Heart right ventricle (tissue), 16 donors: ENCODE measurements around the gene DIO3. TPM values are rescaled to one million over a fixed set of nuclear protein-coding genes. Genes with fewer than 3 reads are reported as not detected.

ENCODE experiments used
- ATAC-seq, 8 donors: fragments of 200-7000 bp; cut with Tn5 transposase; one replicate each; pipeline ENCODE4 v1.9.1; 2020; ENCODE audit warnings: mild to moderate bottlenecking in 8 of 8, moderate library complexity in 8 of 8, moderate number of reproducible peaks in 1 of 8
- DNase-seq, 2 donors: peaks; one replicate each; pipeline ENCODE4 v3.0.0-alpha.2; 2020
- H3K27ac ChIP-seq, 10 donors: fragments of 200-600 bp; sonication (generic) in 2 of 10; one replicate each; pipeline versions ENCODE4 v1.5.0 to v1.8.0; 2020 to 2022; ENCODE audit warnings: mild to moderate bottlenecking in 3 of 10
- H3K27me3 ChIP-seq, 7 donors: fragments of 200-600 bp; one replicate each; pipeline ENCODE4 v1.8.0; 2021 to 2022; ENCODE audit warnings: mild to moderate bottlenecking in 2 of 7
- H3K36me3 ChIP-seq, 9 donors: fragments of 200-600 bp; sonication (generic) in 1 of 9; one replicate each; pipeline versions ENCODE4 v1.5.0 to v1.8.0; 2020 to 2022; ENCODE audit warnings: mild to moderate bottlenecking in 2 of 9
- H3K4me1 ChIP-seq, 9 donors: fragments of 200-600 bp; sonication (generic) in 1 of 9; one replicate each; pipeline versions ENCODE4 v1.5.0 to v1.8.0; 2020 to 2022; ENCODE audit warnings: mild to moderate bottlenecking in 4 of 9
- H3K4me3 ChIP-seq, 10 donors: fragments of 200-600 bp; sonication (generic) in 2 of 10; one replicate each; pipeline versions ENCODE4 v1.5.0 to v1.8.0; 2020 to 2022; ENCODE audit warnings: mild to moderate bottlenecking in 7 of 10, moderate library complexity in 2 of 10
- H3K9me3 ChIP-seq, 11 donors: fragments of 200-600 bp in 10 of 11; sonication (generic) in 2 of 11; one replicate each; pipeline versions ENCODE4 v1.5.0 to v1.8.0; 2013 to 2022; ENCODE audit warnings: mild to moderate bottlenecking in 2 of 11, control low read depth in 1 of 11, moderate library complexity in 1 of 11
- WGBS, 2 donors: extraction: QIAGEN DNeasy Blood & Tissue Kit; methylation state at CpG; one replicate each; pipeline ENCODE4 v1.1.7; 2013; ENCODE audit warnings: inconsistent platforms in 1 of 2; 5-methylcytosine and 5-hydroxymethylcytosine counted together
- intact Hi-C, 10 donors: fragments of 100-400 bp; cut with DNase I; formaldehyde crosslinking; loops; one replicate each; pipeline versions ENCODE4 v1.11.1 to v1.14.2; 2022
- polyA plus RNA-seq, 2 donors: library from polyadenylated mRNA; stranded (reverse); fragments of 200-250 nt; gene quantifications; one replicate each; pipeline ENCODE4 v1.2.3, GENCODE V29; 2013
- total RNA-seq, 10 donors: library from RNA; stranded (reverse); fragmentation: NEBNext Ultra II Directional in 3 of 10; extraction: Animal tissue kit (Norgen Biotek cat#: 25700) in 3 of 10; gene quantifications; one replicate each; pipeline versions ENCODE4 v1.2.1 to v1.2.4, GENCODE V29; 2021 to 2023
- TF ChIP-seq, protein P1 (sequence below), 9 donors: fragments of 200-600 bp; sonication (generic) in 2 of 9; IDR thresholded peaks; one replicate each; pipeline versions ENCODE4 v1.5.0 to v1.8.0; 2021 to 2022; ENCODE audit warnings: antibody characterized with exemption in 9 of 9, mild to moderate bottlenecking in 5 of 9, moderate library complexity in 1 of 9
- donor health status: Arrhythmogenic right ventricular cardiomyopathy.
- donor health status: ischemic (EF 13 %, LVEDD 7.1; RV severe dilation, severe dysfunction).
- donor health status: healthy with polysubstance abuse.
- donor health status: DM: no; HTN: yes; CAD: no.
- donor health status: DM: no; HTN: no; CAD: no.
- donor health status: ischemic (EF 25% LVEDD 6.9; RV normal size, moderate dysfunction).
- donor health status: ischemic (EF 25% LVEDD 5.7; RV mildly dilated, moderate dysfunction).
- donor health status: healthy.
- donor health status: DM: yes; HTN: yes; CAD: no.
- donor health status: Ischemic cardiomyopathy.
- donor health status: ischemic (EF 35%, LVEDD 5.7; RV mildly dilated, moderate dysfunction).
- donor health status: nonischemic (EF 11% LVEDD 7.7; RV severe dilation, severe dysfunction).
- donor health status: DM: yes; HTN: yes; CAD: no.
- donor health status: PGD.
- donor health status: ischemic (EF 29% LVEDD 5.4; RV normal size, mild dysfunction).
- donor health status: nonischemic (EF 23%, LVEDD 6.1; RV moderate dilation, normal function).

Gene DIO3
- total and polyA plus RNA-seq, 12 donors: 0.15 to 0.33 (median 0.24) TPM; not detected in 8

DNA sequence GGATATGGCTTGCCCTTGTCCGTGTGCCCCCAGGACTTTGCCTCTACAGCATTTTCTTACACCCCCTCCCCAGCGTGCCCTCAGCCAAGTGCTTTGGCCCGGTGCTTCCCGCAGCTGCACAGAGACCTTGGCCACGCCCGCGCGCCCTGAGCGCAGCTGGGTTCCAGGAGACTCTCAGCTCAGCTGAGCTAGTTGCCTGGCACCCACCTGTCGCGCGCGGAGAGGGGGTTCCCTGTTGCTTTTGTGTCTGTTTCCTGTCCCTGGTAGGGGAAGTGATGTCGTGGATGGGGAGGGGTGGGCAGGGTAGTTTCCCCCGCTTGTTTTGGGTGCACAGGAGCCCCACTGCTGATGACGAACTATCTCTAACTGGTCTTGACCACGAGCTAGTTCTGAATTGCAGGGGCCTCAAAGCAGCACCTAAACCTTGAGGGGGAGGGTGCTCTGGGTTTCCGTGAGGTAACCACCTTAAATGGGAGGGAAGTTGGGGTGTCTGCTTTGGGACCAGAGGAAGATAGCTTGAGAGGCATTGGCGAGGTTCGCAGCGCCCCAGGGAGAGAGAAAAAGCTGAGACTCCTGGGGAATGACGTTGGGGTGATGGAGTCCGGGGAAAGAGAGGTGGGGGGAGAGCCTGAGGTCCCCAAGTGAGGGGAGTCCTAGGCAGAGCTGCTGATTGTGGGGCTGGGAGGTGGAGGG lies 1.5 kb downstream of the DIO3 start:
- peaks cover 0 to 13% (median 9%) of the 10 kb centered on the region in 11 donors for H3K9me3 ChIP-seq
- ATAC-seq (no peak), DNase-seq (no peak)
- peaks cover 41 to 94% (median 89%) of the 10 kb centered on the region in 7 donors for H3K27me3 ChIP-seq
- peaks cover 0 to 24% (median 9%) of the 10 kb centered on the region in 9 donors for H3K4me1 ChIP-seq
- intact Hi-C loops: no loop called here
- TF ChIP-seq, protein P1, sequence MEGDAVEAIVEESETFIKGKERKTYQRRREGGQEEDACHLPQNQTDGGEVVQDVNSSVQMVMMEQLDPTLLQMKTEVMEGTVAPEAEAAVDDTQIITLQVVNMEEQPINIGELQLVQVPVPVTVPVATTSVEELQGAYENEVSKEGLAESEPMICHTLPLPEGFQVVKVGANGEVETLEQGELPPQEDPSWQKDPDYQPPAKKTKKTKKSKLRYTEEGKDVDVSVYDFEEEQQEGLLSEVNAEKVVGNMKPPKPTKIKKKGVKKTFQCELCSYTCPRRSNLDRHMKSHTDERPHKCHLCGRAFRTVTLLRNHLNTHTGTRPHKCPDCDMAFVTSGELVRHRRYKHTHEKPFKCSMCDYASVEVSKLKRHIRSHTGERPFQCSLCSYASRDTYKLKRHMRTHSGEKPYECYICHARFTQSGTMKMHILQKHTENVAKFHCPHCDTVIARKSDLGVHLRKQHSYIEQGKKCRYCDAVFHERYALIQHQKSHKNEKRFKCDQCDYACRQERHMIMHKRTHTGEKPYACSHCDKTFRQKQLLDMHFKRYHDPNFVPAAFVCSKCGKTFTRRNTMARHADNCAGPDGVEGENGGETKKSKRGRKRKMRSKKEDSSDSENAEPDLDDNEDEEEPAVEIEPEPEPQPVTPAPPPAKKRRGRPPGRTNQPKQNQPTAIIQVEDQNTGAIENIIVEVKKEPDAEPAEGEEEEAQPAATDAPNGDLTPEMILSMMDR (IDR thresholded peaks at IDR 0.05): no peak
- no peaks in the 10 kb centered on the region for H3K36me3 ChIP-seq
- H3K4me3 ChIP-seq: no peak overlapping the region
- H3K27ac ChIP-seq: no peak overlapping the region
- 8 to 9% methylated on average over 23 of the region's 23 CpGs for WGBS, 2 donors

DNA sequence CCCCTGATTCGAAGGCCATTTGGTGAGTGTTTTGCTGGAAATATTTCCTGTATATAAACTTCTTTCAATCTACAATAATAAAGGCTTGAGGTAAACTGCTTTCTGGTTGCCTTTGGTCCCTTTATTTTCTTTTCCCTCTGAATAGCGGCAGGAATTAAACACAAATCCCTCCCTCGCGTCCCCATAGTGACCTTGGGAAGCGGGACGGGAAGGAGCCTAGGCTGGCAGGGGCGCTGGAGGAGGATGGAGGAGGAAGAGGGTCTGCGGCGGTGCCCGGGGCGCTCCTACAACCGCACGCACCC lies 2.0 kb downstream of the DIO3 start:
- DNase-seq (no peak), ATAC-seq (no peak)
- peaks cover 0 to 13% (median 9%) of the 10 kb centered on the region in 11 donors for H3K9me3 ChIP-seq
- H3K4me3 ChIP-seq: no peak overlapping the region
- intact Hi-C loops: no loop called here
- WGBS, 2 donors: 2 to 3% methylated on average over 11 to 13 of the region's 13 CpGs
- TF ChIP-seq, protein P1 (IDR thresholded peaks at IDR 0.05): no peak
- no peaks in the 10 kb centered on the region for H3K36me3 ChIP-seq
- peaks cover 41 to 90% (median 85%) of the 10 kb centered on the region in 7 donors for H3K27me3 ChIP-seq
- H3K4me1 ChIP-seq: peaks cover 0 to 24% (median 9%) of the 10 kb centered on the region in 9 donors
- H3K27ac ChIP-seq: no peak overlapping the region

DNA sequence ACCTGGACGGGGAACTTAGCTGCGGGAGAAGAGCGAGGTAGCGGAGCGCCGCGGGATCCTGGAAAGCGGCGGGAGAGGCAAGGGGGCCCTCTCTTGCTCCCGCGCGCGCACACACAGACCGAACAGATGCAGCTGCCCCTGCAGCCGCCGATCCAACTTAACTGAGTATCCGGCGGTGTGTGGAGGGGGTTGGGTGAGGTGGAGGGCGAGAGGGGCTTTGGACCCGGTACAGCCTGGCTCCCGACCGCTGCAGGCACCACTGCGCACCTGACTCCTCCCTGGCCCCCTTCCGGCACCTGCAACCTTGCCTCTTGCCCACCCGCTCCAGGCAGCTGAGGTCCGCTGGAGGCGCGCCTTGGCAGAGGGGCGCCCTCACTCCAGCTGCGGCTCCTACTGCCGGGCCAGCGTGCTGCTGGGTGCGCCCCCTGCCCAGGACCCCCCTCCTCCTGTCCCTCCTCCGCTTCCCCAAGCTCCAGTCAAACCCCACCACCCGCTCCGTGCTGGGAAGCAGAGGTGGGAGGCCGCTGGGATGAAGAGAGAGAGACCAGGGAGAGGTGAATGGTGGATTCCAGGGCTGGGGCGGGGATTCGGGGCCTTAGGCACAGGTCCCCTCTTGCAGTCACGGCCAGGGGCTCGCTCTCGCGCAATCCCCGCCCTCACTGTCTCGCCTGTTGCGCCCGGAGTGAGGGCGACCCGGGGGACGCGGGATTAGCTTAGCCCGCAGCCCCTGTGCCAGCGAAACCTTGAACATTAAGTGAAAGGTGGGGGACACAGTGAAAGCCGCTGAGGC lies 2.6 kb downstream of the DIO3 start:
- H3K27ac ChIP-seq: no peak overlapping the region
- H3K9me3 ChIP-seq: peaks cover 0 to 13% (median 9%) of the 10 kb centered on the region in 11 donors
- peaks cover 41 to 90% (median 81%) of the 10 kb centered on the region in 7 donors for H3K27me3 ChIP-seq
- intact Hi-C loops: no loop called here
- ATAC-seq (no peak), DNase-seq (no peak)
- H3K36me3 ChIP-seq: no peaks in the 10 kb centered on the region
- TF ChIP-seq, protein P1 (IDR thresholded peaks at IDR 0.05): no peak
- H3K4me3 ChIP-seq: no peak overlapping the region
- WGBS, 2 donors: 1 to 3% methylated on average over 42 to 54 of the region's 54 CpGs
- H3K4me1 ChIP-seq: peaks cover 0 to 24% (median 9%) of the 10 kb centered on the region in 9 donors

DNA sequence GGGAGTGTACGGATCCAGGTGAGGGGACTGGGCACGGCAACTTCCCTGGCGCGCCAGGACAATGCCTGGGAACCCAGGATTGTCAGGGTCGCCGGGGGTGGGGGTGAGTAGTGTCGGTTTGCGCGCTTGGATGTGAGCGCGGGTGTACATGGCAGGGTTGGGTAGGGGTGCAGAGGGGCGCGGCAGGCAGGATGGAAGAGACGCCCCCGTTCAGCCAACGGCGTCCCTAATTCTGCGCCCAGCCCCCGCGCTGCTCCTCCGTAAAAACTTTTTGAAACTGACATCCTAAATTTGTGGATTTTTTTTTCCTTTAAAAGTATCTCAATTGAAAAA lies 3.1 kb downstream of the DIO3 start:
- 2% methylated on average over 21 of the region's 21 CpGs for WGBS, 2 donors
- Histone ChIP-seq H3K9me3 (peaks cover 0 to 13% (median 9%) of the 10 kb centered on the region in 11 donors), H3K27ac (no peak overlapping the region), H3K4me3 (peak overlapping the region in 5 of 10 donors; percentile 17 to 47 (median 40)), H3K4me1 (peaks cover 0 to 23% (median 9%) of the 10 kb centered on the region in 9 donors), H3K27me3 (peaks cover 36 to 90% (median 81%) of the 10 kb centered on the region in 7 donors), H3K36me3 (no peaks in the 10 kb centered on the region)
- intact Hi-C loops: no loop called here
- TF ChIP-seq, protein P1 (IDR thresholded peaks at IDR 0.05): no peak
- ATAC-seq (no peak), DNase-seq (no peak)
